ENCODE measurements around the gene OR2G6.

Gene OR2G6

DNA sequence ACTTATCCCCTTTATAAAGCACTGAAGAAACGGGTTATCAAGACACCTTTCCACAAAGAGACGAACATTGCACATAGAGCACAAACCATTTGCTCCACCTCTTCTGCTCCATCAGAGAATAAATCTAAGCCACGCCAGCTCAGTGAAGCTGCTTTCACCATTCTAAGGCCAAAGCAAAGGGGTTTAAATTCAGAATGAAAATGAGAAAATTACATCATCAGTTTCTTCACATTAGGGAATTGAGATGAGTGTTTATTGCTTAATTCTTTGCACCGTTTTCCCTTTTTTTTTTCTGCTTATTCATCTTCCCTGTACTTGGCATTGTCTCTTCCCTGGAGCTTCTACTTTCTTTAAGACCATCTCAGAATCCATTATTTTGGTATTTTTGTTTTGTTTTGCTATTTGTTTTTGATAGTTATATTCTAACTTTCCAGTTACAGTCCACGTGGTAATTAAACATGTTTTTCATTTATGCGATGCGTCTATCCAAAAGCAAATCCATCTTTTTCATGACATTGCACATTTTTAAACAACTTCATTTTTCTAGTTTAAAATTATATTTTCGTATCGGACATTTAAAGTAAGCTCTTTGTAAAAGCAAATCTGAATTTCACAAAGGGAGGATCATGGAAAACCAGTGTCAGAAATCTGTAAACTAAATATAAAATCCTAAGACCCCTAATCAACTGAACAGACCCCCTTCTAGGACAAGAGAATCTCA lies 68.5 kb downstream of the OR2G6 start:
- H3K27me3 ChIP-seq (ENCODE audit: insufficient read depth, low read length), result no peaks in the 10 kb centered on the region
- H3K4me3 ChIP-seq (ENCODE audit: low read depth, low read length, poor library complexity, severe bottlenecking), result no peak overlapping the region
- no peak overlapping the region for H3K27ac ChIP-seq (ENCODE audit: low read depth, low read length, poor library complexity, severe bottlenecking)
- no peak overlapping the region for H2AFZ ChIP-seq (ENCODE audit: low read length)
- no peaks in the 10 kb centered on the region for H3K4me1 ChIP-seq (ENCODE audit: insufficient read depth, low read length, severe bottlenecking)
- no peak overlapping the region for H3K9ac ChIP-seq (ENCODE audit: low read length)
- no peaks in the 10 kb centered on the region for H3K36me3 ChIP-seq (ENCODE audit: insufficient read depth, low read length)
- no peak overlapping the region for H3K4me2 ChIP-seq (ENCODE audit: low read length)
- TF ChIP-seq, protein P1, sequence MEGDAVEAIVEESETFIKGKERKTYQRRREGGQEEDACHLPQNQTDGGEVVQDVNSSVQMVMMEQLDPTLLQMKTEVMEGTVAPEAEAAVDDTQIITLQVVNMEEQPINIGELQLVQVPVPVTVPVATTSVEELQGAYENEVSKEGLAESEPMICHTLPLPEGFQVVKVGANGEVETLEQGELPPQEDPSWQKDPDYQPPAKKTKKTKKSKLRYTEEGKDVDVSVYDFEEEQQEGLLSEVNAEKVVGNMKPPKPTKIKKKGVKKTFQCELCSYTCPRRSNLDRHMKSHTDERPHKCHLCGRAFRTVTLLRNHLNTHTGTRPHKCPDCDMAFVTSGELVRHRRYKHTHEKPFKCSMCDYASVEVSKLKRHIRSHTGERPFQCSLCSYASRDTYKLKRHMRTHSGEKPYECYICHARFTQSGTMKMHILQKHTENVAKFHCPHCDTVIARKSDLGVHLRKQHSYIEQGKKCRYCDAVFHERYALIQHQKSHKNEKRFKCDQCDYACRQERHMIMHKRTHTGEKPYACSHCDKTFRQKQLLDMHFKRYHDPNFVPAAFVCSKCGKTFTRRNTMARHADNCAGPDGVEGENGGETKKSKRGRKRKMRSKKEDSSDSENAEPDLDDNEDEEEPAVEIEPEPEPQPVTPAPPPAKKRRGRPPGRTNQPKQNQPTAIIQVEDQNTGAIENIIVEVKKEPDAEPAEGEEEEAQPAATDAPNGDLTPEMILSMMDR (IDR thresholded peaks at IDR 0.05; ENCODE audit: low read length), result no peak
- TF ChIP-seq EZH2 (IDR thresholded peaks at IDR 0.05; ENCODE audit: borderline replicate concordance, low read length), result no peak
- H3K9me2 ChIP-seq (ENCODE audit: low read depth, low read length), result no peaks in the 10 kb centered on the region
- no peaks in the 10 kb centered on the region for H4K20me1 ChIP-seq (ENCODE audit: insufficient read depth, low read length)
- no peaks in the 10 kb centered on the region for H3F3A ChIP-seq (ENCODE audit: insufficient read depth, low read length)
- no peaks in the 10 kb centered on the region for H3K9me3 ChIP-seq (ENCODE audit: low read length)
- H3K79me2 ChIP-seq (ENCODE audit: insufficient read depth, low read length), result no peaks in the 10 kb centered on the region

Measured in OCI-LY1 (cell line).